PC-9 (cell line): Measurements from ENCODE around the gene GON4L.

Experiments
- EZH2 ChIP-seq: fragments of 200-600 bp; sonication (generic); IDR thresholded peaks from 2 replicates; pipeline ENCODE4 v1.8.0; 2017; ENCODE audit warnings: antibody characterized with exemption, low read depth
- TF ChIP-seq, protein P1 (sequence below): fragments of 200-600 bp; sonication (generic); conservative IDR thresholded peaks from 2 replicates; pipeline ENCODE4 v1.6.1; 2017; ENCODE audit warnings: mixed run types, antibody characterized with exemption, mild to moderate bottlenecking, moderate library complexity

DNA sequence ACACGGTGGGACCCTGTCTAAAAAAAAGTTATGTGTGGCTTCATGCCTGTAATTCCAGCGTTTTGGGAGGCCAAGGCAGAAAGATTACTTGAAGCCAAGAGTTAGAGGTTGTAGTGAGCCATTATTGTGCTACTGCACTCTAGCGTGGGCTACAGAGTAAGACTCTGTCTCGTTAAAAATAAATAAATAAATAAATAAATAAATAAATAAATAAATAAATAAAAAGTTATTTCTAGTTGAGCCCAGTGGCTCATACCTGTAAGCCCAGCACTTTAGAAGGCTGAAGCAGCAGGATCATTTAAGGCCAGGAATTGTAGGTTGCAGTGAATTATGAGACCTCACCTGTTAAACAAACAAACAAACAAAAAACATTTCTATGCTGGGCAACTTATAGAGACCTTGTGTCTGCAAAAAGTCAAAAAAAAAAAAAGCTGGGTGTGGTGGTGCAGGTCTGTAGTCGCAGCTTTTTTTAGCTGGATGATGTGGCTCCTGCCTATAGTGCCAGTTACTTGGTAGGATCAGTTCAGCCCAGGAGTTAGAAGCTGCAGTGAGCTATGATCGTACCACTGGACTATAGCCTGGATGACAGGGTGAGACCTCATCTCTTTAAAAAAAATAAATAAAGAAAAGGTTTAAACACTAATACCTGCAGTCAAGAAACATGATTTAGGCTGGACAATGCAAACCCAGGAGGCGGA, 25.6 kb downstream of the GON4L start:
- TF ChIP-seq, protein P1, sequence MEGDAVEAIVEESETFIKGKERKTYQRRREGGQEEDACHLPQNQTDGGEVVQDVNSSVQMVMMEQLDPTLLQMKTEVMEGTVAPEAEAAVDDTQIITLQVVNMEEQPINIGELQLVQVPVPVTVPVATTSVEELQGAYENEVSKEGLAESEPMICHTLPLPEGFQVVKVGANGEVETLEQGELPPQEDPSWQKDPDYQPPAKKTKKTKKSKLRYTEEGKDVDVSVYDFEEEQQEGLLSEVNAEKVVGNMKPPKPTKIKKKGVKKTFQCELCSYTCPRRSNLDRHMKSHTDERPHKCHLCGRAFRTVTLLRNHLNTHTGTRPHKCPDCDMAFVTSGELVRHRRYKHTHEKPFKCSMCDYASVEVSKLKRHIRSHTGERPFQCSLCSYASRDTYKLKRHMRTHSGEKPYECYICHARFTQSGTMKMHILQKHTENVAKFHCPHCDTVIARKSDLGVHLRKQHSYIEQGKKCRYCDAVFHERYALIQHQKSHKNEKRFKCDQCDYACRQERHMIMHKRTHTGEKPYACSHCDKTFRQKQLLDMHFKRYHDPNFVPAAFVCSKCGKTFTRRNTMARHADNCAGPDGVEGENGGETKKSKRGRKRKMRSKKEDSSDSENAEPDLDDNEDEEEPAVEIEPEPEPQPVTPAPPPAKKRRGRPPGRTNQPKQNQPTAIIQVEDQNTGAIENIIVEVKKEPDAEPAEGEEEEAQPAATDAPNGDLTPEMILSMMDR = no peak
- no peak for TF ChIP-seq EZH2
